K562 (cell line): ENCODE data around the gene GOLGA8N. TPM values are rescaled to one million over a fixed set of nuclear protein-coding genes. Genes with fewer than 3 reads are reported as not detected.
A peak's percentile ranks its signal among the peaks of the same experiment; 100 is the strongest.
"Not testable (repeated sequence)": the region's sequence is repeated elsewhere in the genome, so short reads cannot be mapped to it uniquely, and the experiment has no call there.

Source experiments
- ATAC-seq: fragments of 200-7000 bp; cut with Tn5 transposase; 3 replicates; pipeline ENCODE4 v1.9.1; 2020; ENCODE audit warnings: moderate library complexity
- BruUV-seq: library from RNA; stranded (reverse); fragments of 400-500 nt; replicated peaks from 2 replicates; lab custom pipeline; 2021; lab: Mats Ljungman, UMichigan
- CTCF ChIA-PET: fragments of 300-600 bp; formaldehyde crosslinking; extraction: SDS; loops from one replicate; lab custom pipeline; 2021; ENCODE audit warnings: low intra/inter-chr PET ratio; lab: Yijun Ruan, JAX
- POLR2A ChIA-PET: fragments of 300-600, 350-650 bp; sonication (Branson Sonifier 250); formaldehyde crosslinking; extraction: SDS; loops from one replicate; lab custom pipeline; 2021; ENCODE audit warnings: antibody characterized with exemption, inconsistent platforms; lab: Yijun Ruan, JAX
- DNase-seq, 4 experiments: peaks; one replicate each; pipeline versions ENCODE4 v3.0.0 to v3.0.0-alpha.2; 2011 to 2018; ENCODE audit warnings: low spot score in 3 of 4, mixed read lengths in 3 of 4; ENCODE audit errors: extremely low read depth in 1 of 4
- FAIRE-seq: peaks from 2 replicates; lab custom pipeline; 2011; peaks lifted over from hg19 to GRCh38; lab: Jason Lieb, UNC
- H2AFZ ChIP-seq: 2 replicates; pipeline ENCODE4 v1.6.0; 2011; ENCODE audit warnings: low read depth, low read length, control low read depth, inconsistent platforms
- H3K27ac ChIP-seq: fragments of 200-600 bp; 3 replicates; pipeline ENCODE4 v1.8.0; 2011; ENCODE audit warnings: low read depth, mild to moderate bottlenecking, control low read depth, inconsistent platforms, low read length, moderate library complexity, mixed read lengths; ENCODE audit errors: extremely low read depth
- H3K27me3 ChIP-seq, 2 experiments: fragments of 300-600 bp in 1 of 2; 2 replicates in 1 of 2; 3 replicates in 1 of 2; pipeline versions ENCODE4 v1.6.0 to v1.8.0; 2011; ENCODE audit warnings: inconsistent platforms in 2 of 2, low read length in 2 of 2, mild to moderate bottlenecking in 1 of 2, mixed read lengths in 1 of 2, moderate library complexity in 1 of 2; ENCODE audit not compliant: control insufficient read depth in 2 of 2, insufficient read depth in 2 of 2
- H3K36me3 ChIP-seq: fragments of 300-600 bp; 3 replicates; pipeline ENCODE4 v1.8.0; 2011; ENCODE audit warnings: mild to moderate bottlenecking, low read length, inconsistent platforms; ENCODE audit not compliant: control insufficient read depth, insufficient read depth
- H3K4me1 ChIP-seq, 2 experiments: fragments of 200-600 bp in 1 of 2; replicated peaks in 1 of 2; 2 replicates in 1 of 2; 3 replicates in 1 of 2; pipeline versions ENCODE4 v1.5.1 to v1.8.0; 2011; ENCODE audit warnings: inconsistent platforms in 2 of 2, low read length in 2 of 2, mild to moderate bottlenecking in 1 of 2, mixed read lengths in 1 of 2, moderate library complexity in 1 of 2; ENCODE audit not compliant: control insufficient read depth in 2 of 2, insufficient read depth in 2 of 2
- H3K4me2 ChIP-seq: 2 replicates; pipeline ENCODE4 v1.6.1; 2011; ENCODE audit warnings: low read length, control low read depth, inconsistent platforms, mixed read lengths; ENCODE audit not compliant: insufficient read depth
- H3K4me3 ChIP-seq: fragments of 200-600 bp; sonication (generic), shearing (Covaris generic); 2 replicates; pipeline ENCODE4 v1.5.1; 2016; ENCODE audit warnings: control low read depth, inconsistent platforms
- H3K79me2 ChIP-seq: fragments of 200-600 bp; 3 replicates; pipeline ENCODE4 v1.8.0; 2011; ENCODE audit warnings: low read length, inconsistent platforms; ENCODE audit not compliant: control insufficient read depth, insufficient read depth
- H3K9ac ChIP-seq, 2 experiments: 2 replicates each; pipeline versions ENCODE4 v1.6.0 to v1.6.1; 2011; ENCODE audit warnings: low read depth in 2 of 2, low read length in 2 of 2, control low read depth in 1 of 2, inconsistent platforms in 1 of 2, mild to moderate bottlenecking in 1 of 2, mixed read lengths in 1 of 2; ENCODE audit not compliant: insufficient read depth in 1 of 2
- H3K9me1 ChIP-seq: one replicate; pipeline ENCODE4 v1.6.0; 2011; ENCODE audit warnings: inconsistent platforms, mild to moderate bottlenecking, low read length, moderate library complexity; ENCODE audit not compliant: control insufficient read depth, insufficient read depth
- H3K9me3 ChIP-seq: replicated peaks from 2 replicates; pipeline ENCODE4 v1.5.1; 2011; ENCODE audit warnings: low read depth, low read length, inconsistent platforms; ENCODE audit not compliant: control insufficient read depth, insufficient read depth
- H4K20me1 ChIP-seq: replicated peaks from 2 replicates; pipeline ENCODE4 v1.6.1; 2011; ENCODE audit warnings: low read length, inconsistent platforms, mixed read lengths; ENCODE audit not compliant: control insufficient read depth, insufficient read depth
- ASH1L ChIP-seq: fragments of 450-650 bp; IDR thresholded peaks from 2 replicates; pipeline ENCODE4 v1.6.1; 2018; ENCODE audit warnings: borderline replicate concordance, mild to moderate bottlenecking, low read depth; ENCODE audit not compliant: partially characterized antibody
- ATF1 ChIP-seq, 2 experiments: fragments of 450-650 bp in 1 of 2; IDR thresholded peaks; 2 replicates each; pipeline ENCODE4 v1.6.1; 2016; ENCODE audit warnings: missing compliant biosample characterization in 1 of 2, missing genetic modification characterization in 1 of 2
- CBX5 ChIP-seq: IDR thresholded peaks from 2 replicates; pipeline ENCODE4 v1.6.1; 2014; ENCODE audit warnings: low read depth, borderline replicate concordance
- HDGF ChIP-seq: fragments of 450-650 bp; IDR thresholded peaks from 2 replicates; pipeline ENCODE4 v1.6.1; 2016
- NFRKB ChIP-seq: fragments of 450-650 bp; IDR thresholded peaks from 2 replicates; pipeline ENCODE4 v1.6.1; 2016; ENCODE audit warnings: low read depth
- POLR2H ChIP-seq: IDR thresholded peaks from 2 replicates; pipeline ENCODE4 v1.6.1; 2016; ENCODE audit warnings: missing genetic modification characterization, low read depth, mild to moderate bottlenecking, control low read depth, missing compliant biosample characterization, moderate library complexity
- SMARCA5 ChIP-seq: fragments of 450-650 bp; IDR thresholded peaks from 2 replicates; pipeline ENCODE4 v1.6.1; 2016
- TRIM25 ChIP-seq: fragments of 450-650 bp; IDR thresholded peaks from 2 replicates; pipeline ENCODE4 v1.7.0; 2016; ENCODE audit warnings: borderline replicate concordance
- WGBS: fragments of 100-300 bp; shearing (Covaris generic); methylation state at CpG from one replicate; pipeline ENCODE4 v1.1.6; 2016; ENCODE audit warnings: low coverage, mixed read lengths; ENCODE audit not compliant: insufficient coverage; ENCODE audit errors: missing lambda C conversion rate; 5-methylcytosine and 5-hydroxymethylcytosine counted together
- in situ Hi-C: fragments of 300-500 bp; cut with MboI; formaldehyde crosslinking; loops from 4 replicates; pipeline ENCODE4 v1.15.0; 2018; ENCODE audit warnings: inconsistent platforms, mixed read lengths
- intact Hi-C: fragments of 100-400 bp; cut with micrococcal nuclease; formaldehyde crosslinking; loops from 2 replicates; pipeline ENCODE4 v1.14.2; 2022
- polyA plus RNA-seq, 8 experiments: library from polyadenylated mRNA; depleted of rRNA in 4 of 8; stranded (reverse) in 5 of 8; unstranded in 3 of 8; fragments of >200 nt; fragmentation: Nextera tagmentation in 2 of 8; fragmentation: Illumina TruSeq in 1 of 8; extraction: Ambion mirVana in 2 of 8; extraction: Trizol in 1 of 8; gene quantifications; 2 replicates each; pipeline versions ENCODE4 v1.2.1 to v1.2.3, GENCODE V29; 2011 to 2014; ENCODE audit warnings: inconsistent platforms in 1 of 8, missing spikeins in 1 of 8
- total RNA-seq, 7 experiments: library from RNA; depleted of rRNA in 6 of 7; stranded (reverse); fragments of >200 nt in 6 of 7; fragmentation: Illumina TruSeq in 2 of 7; extraction: Trizol in 2 of 7; gene quantifications; 2 replicates each; pipeline versions ENCODE4 v1.2.1 to v1.2.3, GENCODE V29; 2011 to 2021; ENCODE audit warnings: low replicate concordance in 1 of 7

GOLGA8N gene
- total and polyA plus RNA-seq, 9 of the 15 experiments (the other 6 are each of a cell fraction or from before 2014, with no cell fraction given), result 0.01 to 4.5 (median 0.24) TPM

- POLR2A ChIA-PET, H3K36me3 ChIP-seq, H3K9me1 ChIP-seq, H4K20me1 ChIP-seq, H3K27me3 ChIP-seq: not testable (repeated sequence)
- peak; percentile 66 for ATAC-seq
- 0% methylated on average over 9 of the region's 24 CpGs for WGBS
- BruUV-seq, result TSS peak; percentile 84
- peak overlapping the region; percentile 90 to 94 for H3K9ac ChIP-seq
- TF ChIP-seq HDGF, result 0 out of 2 replicates have a peak, but pooled peaks have one; percentile 36
- TF ChIP-seq NFRKB, result peak; percentile 72; the same call in 1 of the 2 replicates
- TF ChIP-seq, all 486 proteins: peak for 2; not testable (repeated sequence) for 484
- H3K4me1 ChIP-seq, CTCF ChIA-PET, intact Hi-C loops, in situ Hi-C loops, H3K9me3 ChIP-seq: not testable (repeated sequence)
- peak overlapping the region; percentile 44; the same call in 1 of the 2 replicates for H2AFZ ChIP-seq
- peaks cover 53% of the 10 kb centered on the region for H3K79me2 ChIP-seq
- H3K4me3 ChIP-seq, result peak overlapping the region; percentile 66
- peak overlapping the region; percentile 91 for H3K27ac ChIP-seq
- H3K4me2 ChIP-seq, result peak overlapping the region; percentile 85
- DNase-seq (peak in 1 of 4 experiments; percentile 34), FAIRE-seq (peak; percentile 29)
Observed at GRCh38 chr15:32615871-32616426, 22.7 kb downstream of the GOLGA8N start.

GRCh38 chr15:32636410-32636809 is 43.2 kb downstream of the GOLGA8N start:
- Histone ChIP-seq H4K20me1 (peaks cover 7% of the 10 kb centered on the region), H3K9ac (no peak overlapping the region), H3K9me3 (no peaks in the 10 kb centered on the region), H3K27me3 (no peaks in the 10 kb centered on the region), H3K4me2 (no peak overlapping the region), H3K79me2 (peaks cover 3% of the 10 kb centered on the region; the same call in 2 of the 3 replicates), H3K36me3 (peaks cover 80% of the 10 kb centered on the region), H3K9me1 (no peaks in the 10 kb centered on the region), H3K4me3 (no peak overlapping the region), H2AFZ (no peak overlapping the region), H3K4me1 (peaks cover 2 to 6% of the 10 kb centered on the region in 2 experiments; a peak in 3 of 5 replicates), H3K27ac (no peak overlapping the region)
- no peak for ATAC-seq
- WGBS, result 95% methylated on average over 3 of the region's 3 CpGs
- in situ Hi-C loops, result no loop called here
- no peak for FAIRE-seq
- no TSS peak for BruUV-seq
- DNase-seq, result no peak
- TF ChIP-seq ATF1 (CRISPR knock-in tag; IDR thresholded peaks at IDR 0.05) (no peak), ATF1 (tag; IDR thresholded peaks at IDR 0.05) (no peak), POLR2H (no peak), SMARCA5 (no peak), ASH1L (no peak), CBX5 (no peak), TRIM25 (no peak)
- intact Hi-C loops, result no loop called here
- ChIA-PET POLR2A (no interaction called here), CTCF (no interaction called here)
